Omental fat pad (tissue), 4 donors: ENCODE measurements around the gene SLC25A21. TPM values are rescaled to one million over a fixed set of nuclear protein-coding genes. Genes with fewer than 3 reads are reported as not detected.

Experiments used
- ATAC-seq: fragments of 150-250 bp; one replicate; pipeline ENCODE4 v1.9.1; 2016; ENCODE audit warnings: mild to moderate bottlenecking, moderate library complexity; ENCODE audit not compliant: low FRiP score
- DNase-seq: peaks from one replicate; pipeline ENCODE4 v3.0.0-alpha.2; 2019; ENCODE audit warnings: low spot score
- total RNA-seq, 4 donors: library from RNA; depleted of rRNA; stranded (reverse); fragments of >200 nt; gene quantifications; one replicate each; pipeline ENCODE4 v1.1.0, GENCODE V29; 2016
- TF ChIP-seq, protein P1 (sequence below), 3 donors: fragments of 450-650 bp; IDR thresholded peaks; one replicate each; pipeline ENCODE4 v1.5.1; 2016 to 2017; ENCODE audit warnings: antibody characterized with exemption in 3 of 3, mild to moderate bottlenecking in 3 of 3, moderate library complexity in 2 of 3

SLC25A21 gene
- total RNA-seq, 4 donors from 2014 or later = 0.38 to 1.4 TPM; not detected in 2

DNA sequence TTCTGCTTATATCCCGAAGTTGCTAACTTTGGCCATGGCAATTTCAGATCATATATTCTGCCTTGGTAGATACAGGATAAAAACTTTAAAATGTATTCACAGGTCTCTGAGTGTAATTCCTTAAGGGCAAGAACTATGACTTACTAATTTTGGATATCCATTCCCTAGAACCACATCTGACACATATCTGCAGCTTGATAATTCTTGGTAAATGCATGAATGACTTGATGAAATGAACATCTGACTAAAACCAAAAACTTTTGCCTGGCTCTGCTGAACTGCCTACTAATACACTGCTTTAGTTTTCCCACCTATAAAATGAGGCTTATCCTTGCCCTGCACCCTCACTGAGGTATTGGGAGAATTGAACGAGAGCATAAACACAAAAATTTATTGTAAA is 32.2 kb downstream of the SLC25A21 start:
- ATAC-seq (no peak), DNase-seq (no peak)
- TF ChIP-seq, protein P1, sequence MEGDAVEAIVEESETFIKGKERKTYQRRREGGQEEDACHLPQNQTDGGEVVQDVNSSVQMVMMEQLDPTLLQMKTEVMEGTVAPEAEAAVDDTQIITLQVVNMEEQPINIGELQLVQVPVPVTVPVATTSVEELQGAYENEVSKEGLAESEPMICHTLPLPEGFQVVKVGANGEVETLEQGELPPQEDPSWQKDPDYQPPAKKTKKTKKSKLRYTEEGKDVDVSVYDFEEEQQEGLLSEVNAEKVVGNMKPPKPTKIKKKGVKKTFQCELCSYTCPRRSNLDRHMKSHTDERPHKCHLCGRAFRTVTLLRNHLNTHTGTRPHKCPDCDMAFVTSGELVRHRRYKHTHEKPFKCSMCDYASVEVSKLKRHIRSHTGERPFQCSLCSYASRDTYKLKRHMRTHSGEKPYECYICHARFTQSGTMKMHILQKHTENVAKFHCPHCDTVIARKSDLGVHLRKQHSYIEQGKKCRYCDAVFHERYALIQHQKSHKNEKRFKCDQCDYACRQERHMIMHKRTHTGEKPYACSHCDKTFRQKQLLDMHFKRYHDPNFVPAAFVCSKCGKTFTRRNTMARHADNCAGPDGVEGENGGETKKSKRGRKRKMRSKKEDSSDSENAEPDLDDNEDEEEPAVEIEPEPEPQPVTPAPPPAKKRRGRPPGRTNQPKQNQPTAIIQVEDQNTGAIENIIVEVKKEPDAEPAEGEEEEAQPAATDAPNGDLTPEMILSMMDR (IDR thresholded peaks at IDR 0.05) = no peak

DNA sequence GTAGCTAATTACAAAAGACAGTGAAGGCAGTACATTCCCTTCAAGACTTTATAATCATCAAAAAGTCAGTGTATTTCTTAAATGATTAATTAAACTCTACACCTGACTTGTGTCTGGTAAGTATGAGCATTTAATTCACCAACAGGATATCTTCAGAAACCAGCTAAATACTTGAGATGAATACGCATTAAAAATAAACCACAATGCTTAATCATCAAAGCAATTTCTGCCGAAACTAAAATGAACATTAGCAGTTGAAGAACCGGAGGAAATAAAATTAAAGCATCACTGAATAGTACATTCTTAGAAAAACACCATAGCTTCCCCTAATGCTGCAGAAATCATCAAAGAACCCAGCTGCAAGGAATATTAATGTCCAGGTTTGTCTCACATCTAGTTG is 32.7 kb downstream of the SLC25A21 start:
- TF ChIP-seq, protein P1 (IDR thresholded peaks at IDR 0.05) = no peak
- no peak for DNase-seq
- ATAC-seq = no peak

DNA sequence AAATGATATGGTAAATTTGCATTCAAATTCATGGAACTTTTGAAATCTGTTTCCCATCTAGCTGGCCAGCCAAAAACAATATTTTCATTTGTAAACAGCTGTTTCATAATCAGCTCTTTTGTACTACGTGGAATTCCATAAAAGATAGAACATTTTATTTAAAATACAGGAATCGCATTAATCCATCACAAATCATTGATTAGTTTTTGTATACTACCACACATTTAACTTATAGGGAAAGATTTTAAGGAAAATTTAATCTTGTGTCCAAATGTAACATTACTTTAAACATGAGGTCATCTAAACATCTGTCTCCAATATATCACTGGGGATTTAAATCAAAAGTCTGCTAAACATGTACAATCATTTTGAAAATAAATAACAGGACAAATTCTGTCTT is 33.5 kb downstream of the SLC25A21 start:
- no peak for DNase-seq
- ATAC-seq = no peak
- TF ChIP-seq, protein P1 (IDR thresholded peaks at IDR 0.05) = no peak

DNA sequence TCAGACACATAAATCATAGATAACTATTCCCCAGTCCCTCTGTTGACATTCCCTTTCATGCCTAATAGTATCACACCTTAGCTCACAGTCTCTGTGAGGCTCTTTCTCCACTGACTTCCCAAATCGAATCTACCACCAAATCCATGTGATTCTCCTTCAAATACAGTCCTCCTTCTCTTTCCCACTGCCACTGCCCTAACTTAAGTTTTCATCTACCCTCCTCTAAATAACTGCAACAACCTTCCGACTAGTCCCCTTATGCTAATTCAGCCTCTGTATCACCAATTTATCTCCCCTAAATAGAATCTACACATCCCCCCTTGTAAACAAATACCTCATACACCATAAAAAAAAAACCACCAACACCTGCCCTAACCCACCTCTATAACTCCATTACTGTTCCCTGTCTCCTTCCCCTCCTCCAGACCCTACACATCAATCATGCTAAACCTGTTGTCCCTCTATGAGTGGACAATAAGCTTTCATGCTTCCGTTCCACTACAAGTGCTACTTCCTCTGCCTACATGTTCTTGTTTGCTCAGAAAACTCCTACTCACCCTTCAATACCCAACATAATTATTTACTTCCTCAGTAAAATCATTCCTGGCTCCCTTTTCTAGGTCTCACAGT is 39.0 kb downstream of the SLC25A21 start:
- TF ChIP-seq, protein P1 (IDR thresholded peaks at IDR 0.05) = no peak

DNA sequence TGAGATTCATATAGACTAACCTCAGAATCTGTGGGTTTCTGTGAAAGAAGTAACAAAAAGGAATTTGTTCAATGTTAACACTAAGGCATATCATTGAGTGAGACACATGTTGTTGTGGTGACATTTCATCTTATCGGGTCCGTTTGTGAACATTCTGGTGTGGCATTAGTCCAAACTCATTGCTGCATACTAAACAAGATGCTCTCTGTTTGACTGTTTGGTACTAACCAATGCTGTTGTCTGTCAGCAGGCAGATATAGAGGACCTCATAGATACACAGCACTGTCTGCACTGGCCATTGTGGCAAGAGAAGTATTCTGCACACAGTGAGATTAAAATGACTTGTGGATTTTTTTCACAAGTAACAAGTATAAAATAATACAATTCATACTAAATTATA is 41.2 kb downstream of the SLC25A21 start:
- TF ChIP-seq, protein P1 (IDR thresholded peaks at IDR 0.05) = no peak
- ATAC-seq = no peak
- DNase-seq = no peak

More for the DNA sequence above, 39.0 kb downstream of the SLC25A21 start:
- ATAC-seq (no peak), DNase-seq (no peak)

DNA sequence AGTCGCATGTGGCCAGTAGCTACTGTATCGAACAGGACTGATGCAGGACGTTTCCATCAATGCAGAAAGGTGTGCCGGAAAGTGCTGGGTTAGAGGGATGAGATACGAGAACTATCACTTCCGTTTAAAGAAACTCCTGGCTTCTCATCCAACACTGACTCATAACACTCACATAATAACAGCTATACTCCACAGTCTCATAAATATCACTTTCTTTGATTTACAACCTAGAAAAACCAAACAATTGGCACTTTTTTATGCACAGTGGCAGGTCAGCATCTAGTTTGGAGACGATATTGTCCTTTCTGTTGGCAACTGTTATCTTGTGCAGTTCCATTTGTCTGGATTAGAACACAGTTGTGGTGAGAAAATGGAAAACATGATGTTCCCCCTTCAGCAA is 43.4 kb downstream of the SLC25A21 start:
- no peak for DNase-seq
- no peak for ATAC-seq
- TF ChIP-seq, protein P1 (IDR thresholded peaks at IDR 0.05) = no peak

DNA sequence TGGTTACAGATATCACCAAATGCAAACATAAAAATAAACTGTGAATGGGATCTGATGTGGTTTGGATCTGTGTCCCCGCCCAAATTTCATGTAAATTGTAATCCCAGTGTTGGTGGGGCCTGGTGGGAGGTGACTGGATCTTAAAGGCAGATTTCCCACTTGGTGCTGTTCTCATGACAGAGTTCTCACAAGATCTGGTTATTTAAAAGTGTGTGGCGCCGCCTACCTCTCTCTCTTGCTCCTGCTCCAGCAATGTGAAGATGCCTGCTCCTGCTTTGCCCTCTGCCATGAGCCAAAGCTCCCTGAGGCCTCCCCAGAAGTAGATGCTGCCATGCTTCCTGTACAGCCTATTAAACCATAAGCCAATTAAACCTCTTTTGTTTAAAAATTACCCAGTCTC is 47.8 kb downstream of the SLC25A21 start:
- ATAC-seq = no peak
- DNase-seq = no peak
- TF ChIP-seq, protein P1 (IDR thresholded peaks at IDR 0.05) = no peak
